NCI-H510A (cell line): ENCODE data around the gene TBC1D24.

Experiments
- DNase-seq: peaks from one replicate; lab custom pipeline; 2025; lab: John Stamatoyannopoulos, UW

Gene TBC1D24

GRCh38 chr16:2482708-2483534 lies 8.0 kb downstream of the TBC1D24 start:
- no peak for DNase-seq

GRCh38 chr16:2483939-2484897 lies 9.3 kb downstream of the TBC1D24 start:
- DNase-seq = no peak

GRCh38 chr16:2484898-2485508 lies 10.1 kb downstream of the TBC1D24 start:
- DNase-seq = no peak

- DNase-seq = no peak
These were observed 11.0 kb downstream of the TBC1D24 start for GRCh38 chr16:2485811-2486507.

- no peak for DNase-seq
These were observed 12.0 kb downstream of the TBC1D24 start for GRCh38 chr16:2486645-2487516.

GRCh38 chr16:2487517-2487842 lies 12.6 kb downstream of the TBC1D24 start:
- DNase-seq = no peak

- DNase-seq = no peak
These were observed 13.1 kb downstream of the TBC1D24 start for GRCh38 chr16:2487903-2488531.

GRCh38 chr16:2489581-2489980 lies 14.7 kb downstream of the TBC1D24 start:
- no peak for DNase-seq

- DNase-seq = peak; percentile 61
These were observed 15.5 kb downstream of the TBC1D24 start for GRCh38 chr16:2490190-2491105.

- DNase-seq = no peak
These were observed 17.4 kb downstream of the TBC1D24 start for GRCh38 chr16:2492292-2492691.

GRCh38 chr16:2493605-2494004 lies 18.7 kb downstream of the TBC1D24 start:
- DNase-seq = no peak

- DNase-seq = no peak
These were observed 19.7 kb downstream of the TBC1D24 start for GRCh38 chr16:2494616-2495015.

GRCh38 chr16:2495041-2495440 lies 20.1 kb downstream of the TBC1D24 start:
- DNase-seq = no peak

- DNase-seq = no peak
These were observed 21.5 kb downstream of the TBC1D24 start for GRCh38 chr16:2496223-2497115.

GRCh38 chr16:2497116-2497630 lies 22.2 kb downstream of the TBC1D24 start:
- no peak for DNase-seq

- no peak for DNase-seq
These were observed 23.0 kb downstream of the TBC1D24 start for GRCh38 chr16:2497695-2498484.

- DNase-seq = no peak
These were observed 23.8 kb downstream of the TBC1D24 start for GRCh38 chr16:2498531-2499253.
